ENCODE measurements around the gene KSR1. TPM values are rescaled to one million over a fixed set of nuclear protein-coding genes. Genes with fewer than 3 reads are reported as not detected.
"Not testable (repeated sequence)": the region's sequence is repeated elsewhere in the genome, so short reads cannot be mapped to it uniquely, and the experiment has no call there.

Gene KSR1
- total and polyA plus RNA-seq, 2 experiments from 2014 or later = 7.8 to 53.2 TPM

- no peak for TF ChIP-seq ZNF462 (CRISPR knock-in tag; IDR thresholded peaks at IDR 0.05)
Measured at GRCh38 chr17:27647765-27648164, 191.5 kb downstream of the KSR1 start (continued).

GRCh38 chr17:27649111-27649571 lies 192.9 kb downstream of the KSR1 start:
- H3K9me2 ChIP-seq (ENCODE audit: insufficient read depth); H3K27me3 ChIP-seq (ENCODE audit: insufficient read depth); H3K27ac ChIP-seq (ENCODE audit: low read depth); H3K4me3 ChIP-seq; H3K4me2 ChIP-seq; H3K9me3 Mint-ChIP-seq; H3K36me3 Mint-ChIP-seq (ENCODE audit: low read depth); H3K36me3 ChIP-seq (ENCODE audit: insufficient read depth); H3K79me2 ChIP-seq (replicated peaks; ENCODE audit: insufficient read depth); H3F3A ChIP-seq (replicated peaks; ENCODE audit: low read depth); H2AFZ ChIP-seq; H4K20me1 ChIP-seq (replicated peaks; ENCODE audit: insufficient read depth); DNase-seq (ENCODE audit: low spot score); H3K27ac Mint-ChIP-seq; H3K27me3 Mint-ChIP-seq (ENCODE audit: insufficient read depth, low read depth, poor library complexity); H3K4me3 Mint-ChIP-seq; H3K4me1 ChIP-seq (ENCODE audit: insufficient read depth): not testable (repeated sequence)
- ATAC-seq = peak; percentile 39
- peaks cover 16% of the 10 kb centered on the region for H3K4me1 Mint-ChIP-seq

GRCh38 chr17:27649929-27650328 lies 193.7 kb downstream of the KSR1 start:
- Histone ChIP-seq H3K27me3 (ENCODE audit: insufficient read depth) (no peaks in the 10 kb centered on the region), H4K20me1 (replicated peaks; ENCODE audit: insufficient read depth) (no peaks in the 10 kb centered on the region), H3K4me2 (no peak overlapping the region), H3K27ac (ENCODE audit: low read depth) (no peak overlapping the region), H3K79me2 (replicated peaks; ENCODE audit: insufficient read depth) (no peaks in the 10 kb centered on the region), H3K36me3 (ENCODE audit: insufficient read depth) (no peaks in the 10 kb centered on the region), H2AFZ (no peak overlapping the region), H3K9me2 (ENCODE audit: insufficient read depth) (no peaks in the 10 kb centered on the region), H3K4me3 (no peak overlapping the region), H3F3A (replicated peaks; ENCODE audit: low read depth) (no peaks in the 10 kb centered on the region), H3K4me1 (ENCODE audit: insufficient read depth) (no peaks in the 10 kb centered on the region)
- ATAC-seq = no peak
- no peak for TF ChIP-seq ETS1 (IDR thresholded peaks at IDR 0.05)
- TF ChIP-seq REST (IDR thresholded peaks at IDR 0.05; ENCODE audit: unreplicated experiment) = no peak
- Mint-ChIP-seq H3K36me3 (ENCODE audit: low read depth) (no peaks in the 10 kb centered on the region; the same call in 2 of the 3 replicates), H3K27me3 (ENCODE audit: insufficient read depth, low read depth, poor library complexity) (peaks cover 10% of the 10 kb centered on the region), H3K27ac (no peak overlapping the region), H3K4me3 (no peak overlapping the region), H3K9me3 (no peaks in the 10 kb centered on the region; the same call in 1 of the 3 replicates), H3K4me1 (peaks cover 19% of the 10 kb centered on the region)
- no peak for DNase-seq (ENCODE audit: low spot score)
